OCI-LY7 (cell line): ENCODE measurements around the gene ANKH.

Experiments
- CTCF ChIP-seq: fragments of 200-600 bp; sonication (generic); conservative IDR thresholded peaks from 2 replicates; pipeline ENCODE4 v1.5.1; 2014; ENCODE audit warnings: mild to moderate bottlenecking, antibody characterized with exemption, low read length, moderate library complexity, mixed read lengths
- EZH2phosphoT487 ChIP-seq: fragments of 200-600 bp; sonication (generic); IDR thresholded peaks from 2 replicates; pipeline ENCODE4 v1.6.1; 2018; ENCODE audit warnings: low read depth, borderline replicate concordance, mild to moderate bottlenecking, mixed run types, antibody characterized with exemption, low read length, moderate library complexity, mixed read lengths

DNA sequence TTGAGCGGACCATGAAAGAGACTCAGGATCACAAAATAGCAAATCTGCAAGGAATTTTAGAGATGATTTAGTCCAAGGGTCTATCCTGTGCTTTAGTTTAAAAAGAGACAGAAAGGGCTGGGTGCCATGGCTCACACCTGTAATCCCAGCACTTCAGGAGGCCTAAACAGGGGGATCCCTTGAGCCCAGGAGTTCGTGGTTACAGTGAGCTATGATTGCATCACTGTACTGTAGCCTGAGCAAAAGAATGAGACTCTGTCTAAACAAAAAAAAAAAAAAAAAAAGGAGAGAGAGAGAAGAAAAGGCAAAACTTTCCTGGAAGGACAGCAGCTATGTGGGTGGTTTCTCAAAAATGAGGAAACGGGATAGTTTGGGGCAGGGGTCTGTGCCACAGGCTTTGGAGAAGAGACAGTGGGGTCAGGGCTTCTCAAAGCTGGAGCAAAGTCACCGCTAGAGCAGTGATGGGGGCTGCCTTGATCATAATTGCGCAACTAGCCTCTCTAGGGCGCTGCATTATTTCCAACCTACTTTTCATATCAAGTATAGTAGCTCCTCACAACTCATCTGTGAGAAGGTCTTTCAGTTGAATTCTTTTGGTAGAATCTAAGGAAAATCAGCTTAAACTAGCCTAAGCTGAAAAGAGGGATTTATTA, 8.5 kb upstream of the ANKH start:
- TF ChIP-seq CTCF (no peak), EZH2phosphoT487 (no peak)
